Gastrocnemius medialis (tissue), 4 donors: ENCODE results near the gene RRP1.

Experiments
- POLR2A ChIP-seq, 2 donors: fragments of 450-650 bp; IDR thresholded peaks; one replicate each; pipeline ENCODE4 v1.6.1; 2017; ENCODE audit warnings: antibody characterized with exemption in 2 of 2, mild to moderate bottlenecking in 2 of 2, moderate library complexity in 2 of 2
- TF ChIP-seq, protein P1 (sequence below), 5 experiments: fragments of 450-650 bp in 3 of 5; fragments of 200-600 bp in 2 of 5; sonication (generic) in 2 of 5; IDR thresholded peaks in 4 of 5; conservative IDR thresholded peaks in 1 of 5; 1 replicate in 4 of 5; 2 replicates in 1 of 5; pipeline ENCODE4 v1.5.1; 2016 to 2019; ENCODE audit warnings: antibody characterized with exemption in 5 of 5, mild to moderate bottlenecking in 3 of 5, moderate library complexity in 3 of 5

DNA sequence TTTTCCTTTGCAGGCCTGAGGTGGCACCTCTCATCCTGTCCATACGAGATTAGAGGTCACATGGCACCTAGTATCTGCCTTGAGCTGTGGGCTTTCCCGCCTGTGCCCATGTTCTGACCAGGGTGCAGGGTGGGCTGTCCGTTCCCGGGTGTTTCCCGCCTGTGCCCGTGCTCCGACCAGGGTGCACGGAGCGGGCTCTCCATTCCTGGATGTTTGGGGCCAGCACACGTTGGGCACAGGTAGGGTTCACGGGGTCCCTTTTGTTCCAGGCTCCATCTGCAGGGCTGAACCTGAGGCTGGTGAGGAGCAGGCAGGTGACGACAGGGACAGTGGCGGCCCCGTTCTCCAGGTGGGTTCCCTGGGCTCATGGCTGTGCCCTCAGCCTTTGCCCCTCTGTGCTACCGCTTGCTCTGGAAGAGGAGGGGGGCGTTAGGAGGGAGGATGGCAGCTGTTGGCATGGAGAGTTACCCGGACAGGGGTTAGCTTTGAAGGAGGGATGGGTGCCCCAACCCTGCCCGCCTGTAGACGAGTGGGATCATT lies 10.0 kb downstream of the RRP1 start:
- TF ChIP-seq POLR2A (IDR thresholded peaks at IDR 0.05), result no peak
- TF ChIP-seq, protein P1, sequence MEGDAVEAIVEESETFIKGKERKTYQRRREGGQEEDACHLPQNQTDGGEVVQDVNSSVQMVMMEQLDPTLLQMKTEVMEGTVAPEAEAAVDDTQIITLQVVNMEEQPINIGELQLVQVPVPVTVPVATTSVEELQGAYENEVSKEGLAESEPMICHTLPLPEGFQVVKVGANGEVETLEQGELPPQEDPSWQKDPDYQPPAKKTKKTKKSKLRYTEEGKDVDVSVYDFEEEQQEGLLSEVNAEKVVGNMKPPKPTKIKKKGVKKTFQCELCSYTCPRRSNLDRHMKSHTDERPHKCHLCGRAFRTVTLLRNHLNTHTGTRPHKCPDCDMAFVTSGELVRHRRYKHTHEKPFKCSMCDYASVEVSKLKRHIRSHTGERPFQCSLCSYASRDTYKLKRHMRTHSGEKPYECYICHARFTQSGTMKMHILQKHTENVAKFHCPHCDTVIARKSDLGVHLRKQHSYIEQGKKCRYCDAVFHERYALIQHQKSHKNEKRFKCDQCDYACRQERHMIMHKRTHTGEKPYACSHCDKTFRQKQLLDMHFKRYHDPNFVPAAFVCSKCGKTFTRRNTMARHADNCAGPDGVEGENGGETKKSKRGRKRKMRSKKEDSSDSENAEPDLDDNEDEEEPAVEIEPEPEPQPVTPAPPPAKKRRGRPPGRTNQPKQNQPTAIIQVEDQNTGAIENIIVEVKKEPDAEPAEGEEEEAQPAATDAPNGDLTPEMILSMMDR (IDR thresholded peaks at IDR 0.05 in 4 of 5, conservative IDR thresholded peaks at IDR 0.05 in 1 of 5), result no peak
